IMR-90 (cell line): ENCODE measurements around the gene FLNA.

Experiments used
- BHLHE40 ChIP-seq: fragments of 150-350 bp; IDR thresholded peaks from 2 replicates; pipeline ENCODE4 v1.6.1; 2016; ENCODE audit warnings: mild to moderate bottlenecking, low read depth, low read length
- CEBPB ChIP-seq: IDR thresholded peaks from 2 replicates; pipeline ENCODE4 v1.6.1; 2012; ENCODE audit warnings: low read depth, low read length, improper control_type of control experiment
- CHD1 ChIP-seq: IDR thresholded peaks from 2 replicates; pipeline ENCODE4 v1.6.1; 2012; ENCODE audit warnings: low read depth, low read length, improper control_type of control experiment
- CTCF ChIP-seq: conservative IDR thresholded peaks from 2 replicates; pipeline ENCODE4 v1.5.1; 2012; ENCODE audit warnings: mild to moderate bottlenecking, low read depth, low read length, improper control_type of control experiment
- ELK1 ChIP-seq: fragments of 150-350 bp; IDR thresholded peaks from 2 replicates; pipeline ENCODE4 v1.6.1; 2016; ENCODE audit warnings: low read depth, mild to moderate bottlenecking, low read length, moderate library complexity, borderline replicate concordance
- MAFK ChIP-seq: IDR thresholded peaks from 2 replicates; pipeline ENCODE4 v1.6.1; 2012; ENCODE audit warnings: low read depth, low read length, improper control_type of control experiment
- MXI1 ChIP-seq: IDR thresholded peaks from 2 replicates; pipeline ENCODE4 v1.6.1; 2012; ENCODE audit warnings: low read depth, mild to moderate bottlenecking, low read length, moderate library complexity, borderline replicate concordance
- NFE2L2 ChIP-seq: fragments of 150-350 bp; IDR thresholded peaks from 2 replicates; pipeline ENCODE4 v1.6.1; 2016; ENCODE audit warnings: low read depth, mild to moderate bottlenecking, low read length
- POLR2A ChIP-seq: IDR thresholded peaks from 2 replicates; pipeline ENCODE4 v1.6.1; 2012; ENCODE audit warnings: mild to moderate bottlenecking, low read depth, low read length
- RAD21 ChIP-seq: IDR thresholded peaks from 2 replicates; pipeline ENCODE4 v1.6.1; 2012; ENCODE audit warnings: low read length, improper control_type of control experiment
- RCOR1 ChIP-seq: IDR thresholded peaks from 2 replicates; pipeline ENCODE4 v1.6.1; 2012; ENCODE audit warnings: mild to moderate bottlenecking, low read length, improper control_type of control experiment; ENCODE audit not compliant: insufficient replicate concordance
- RFX5 ChIP-seq: IDR thresholded peaks from 2 replicates; pipeline ENCODE4 v1.8.0; 2012; ENCODE audit warnings: low read depth, mild to moderate bottlenecking, low read length, moderate library complexity
- USF2 ChIP-seq: fragments of 150-350 bp; IDR thresholded peaks from 2 replicates; pipeline ENCODE4 v1.6.1; 2017; ENCODE audit warnings: mild to moderate bottlenecking, antibody characterized with exemption, low read length, low read depth

GRCh38 chrX:154360155-154360713 is 14.2 kb downstream of the FLNA start:
- TF ChIP-seq CTCF (no peak), POLR2A (no peak), CEBPB (no peak), MAFK (no peak), USF2 (no peak), RFX5 (no peak), ELK1 (no peak), CHD1 (no peak), RCOR1 (no peak), RAD21 (no peak), BHLHE40 (no peak), NFE2L2 (no peak), MXI1 (no peak)
